Common myeloid progenitor, CD34-positive (primary cell): Measurements from ENCODE around the gene CTDSP1.

Experiments used
- CTCF ChIA-PET: fragments of 350-600 bp; sonication (Branson Sonifier 250); formaldehyde crosslinking; loops from one replicate; lab custom pipeline; 2021; ENCODE audit warnings: antibody characterized with exemption; lab: Charles Lee
- POLR2A ChIA-PET: fragments of 350-600 bp; sonication (Branson Sonifier 250); formaldehyde crosslinking; loops from one replicate; lab custom pipeline; 2021; ENCODE audit warnings: antibody characterized with exemption; lab: Charles Lee
- DNase-seq, 3 donors: peaks; one replicate each; pipeline versions ENCODE4 v3.0.0 to v3.0.0-alpha.2; 2013
- H3K27ac ChIP-seq, 2 experiments: 1 replicate in 1 of 2; 2 replicates in 1 of 2; pipeline ENCODE4 v1.7.0; 2013; ENCODE audit warnings: inconsistent platforms in 2 of 2, low read length in 2 of 2, mild to moderate bottlenecking in 2 of 2, low read depth in 1 of 2, moderate library complexity in 1 of 2; ENCODE audit not compliant: severe bottlenecking in 2 of 2, insufficient read depth in 1 of 2, poor library complexity in 1 of 2
- H3K27me3 ChIP-seq, 5 experiments: replicated peaks in 2 of 5; 1 replicate in 3 of 5; 2 replicates in 2 of 5; pipeline versions ENCODE4 v1.6.1 to v1.7.0; 2013; ENCODE audit warnings: low read length in 4 of 5, mild to moderate bottlenecking in 2 of 5, moderate library complexity in 2 of 5, inconsistent platforms in 1 of 5; ENCODE audit not compliant: insufficient read depth in 5 of 5, control insufficient read depth in 4 of 5
- H3K36me3 ChIP-seq, 4 experiments: 1 replicate in 2 of 4; 2 replicates in 2 of 4; pipeline versions ENCODE4 v1.6.1 to v1.7.0; 2013; ENCODE audit warnings: low read length in 3 of 4, control low read depth in 1 of 4, mild to moderate bottlenecking in 1 of 4; ENCODE audit not compliant: control insufficient read depth in 4 of 4, insufficient read depth in 4 of 4
- H3K4me1 ChIP-seq, 4 experiments: 1 replicate in 3 of 4; 2 replicates in 1 of 4; pipeline versions ENCODE4 v1.6.1 to v1.7.1; 2013; ENCODE audit warnings: low read length in 3 of 4, mild to moderate bottlenecking in 3 of 4, control low read depth in 1 of 4, inconsistent platforms in 1 of 4, moderate library complexity in 1 of 4; ENCODE audit not compliant: control insufficient read depth in 4 of 4, insufficient read depth in 4 of 4; ENCODE audit errors: control extremely low read depth in 1 of 4
- H3K4me3 ChIP-seq, 7 experiments: 1 replicate in 4 of 7; 2 replicates in 3 of 7; pipeline versions ENCODE4 v1.5.1 to v1.7.0; 2013; ENCODE audit warnings: mild to moderate bottlenecking in 7 of 7, low read length in 6 of 7, moderate library complexity in 6 of 7, inconsistent platforms in 2 of 7, low read depth in 2 of 7, control low read depth in 1 of 7; ENCODE audit not compliant: insufficient read depth in 4 of 7, control insufficient read depth in 1 of 7; ENCODE audit errors: extremely low read depth in 1 of 7
- H3K9me3 ChIP-seq, 5 experiments: 1 replicate in 4 of 5; 2 replicates in 1 of 5; pipeline versions ENCODE4 v1.6.1 to v1.7.1; 2013; ENCODE audit warnings: low read length in 4 of 5, mild to moderate bottlenecking in 2 of 5, inconsistent platforms in 1 of 5, low read depth in 1 of 5, moderate library complexity in 1 of 5; ENCODE audit not compliant: control insufficient read depth in 4 of 5, insufficient read depth in 2 of 5; ENCODE audit errors: control extremely low read depth in 1 of 5
- WGBS: methylation state at CpG from one replicate; pipeline ENCODE4 v1.1.5; 2013; ENCODE audit not compliant: insufficient coverage; 5-methylcytosine and 5-hydroxymethylcytosine counted together

Gene CTDSP1

DNA sequence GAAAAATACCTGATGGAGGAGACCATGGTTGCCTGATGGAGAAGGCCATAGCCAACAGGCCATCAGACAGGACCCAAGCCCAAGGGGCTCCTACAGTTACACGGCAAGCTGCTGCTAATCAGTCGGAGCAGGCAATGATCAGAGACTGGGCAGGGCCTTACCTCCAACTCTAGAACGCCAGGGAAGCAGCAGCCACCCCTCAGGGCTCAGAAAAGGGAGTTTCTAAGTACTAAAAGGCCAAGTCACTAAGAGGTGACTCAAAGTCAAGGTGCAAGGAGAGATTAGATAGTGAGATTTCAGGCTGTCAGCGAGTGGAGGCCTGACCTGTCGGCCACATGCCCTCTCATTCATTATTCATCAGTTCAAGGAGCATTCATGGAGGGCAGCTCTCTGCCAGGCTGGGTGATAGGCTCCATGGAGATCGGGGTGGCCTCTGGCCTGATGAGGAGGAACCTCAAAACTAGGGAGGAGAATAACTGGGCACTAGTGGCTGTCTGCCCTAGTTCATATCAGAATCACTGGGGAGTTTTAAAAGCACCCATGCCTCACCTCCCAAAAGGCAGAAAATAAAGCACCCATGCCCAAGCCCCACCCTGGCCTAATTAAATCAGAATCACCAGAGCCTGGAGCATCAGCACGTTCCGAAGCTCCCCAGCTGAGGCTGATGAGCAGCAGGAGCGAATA lies 22.9 kb downstream of the CTDSP1 start:
- no peaks in the 10 kb centered on the region for H3K9me3 ChIP-seq
- H3K27me3 ChIP-seq: no peaks in the 10 kb centered on the region
- DNase-seq: peak in 2 of 3 donors; percentile 45 to 47
- POLR2A ChIA-PET: interaction anchor here (0.6 kb wide), 1 partner anchor 169 kb away, joined by 3 read pairs; no protein-coding TSS in a partner anchor
- no peaks in the 10 kb centered on the region for H3K36me3 ChIP-seq
- H3K4me3 ChIP-seq: no peak overlapping the region
- CTCF ChIA-PET: interaction anchor here (1.2 to 1.6 kb wide), 2 partner anchors 16 to 34 kb away, joined by 3 to 4 read pairs; no protein-coding TSS in a partner anchor
- H3K27ac ChIP-seq: no peak overlapping the region
- WGBS: 90% methylated on average over 7 of the region's 9 CpGs
- peaks cover 0 to 4% (median 0%) of the 10 kb centered on the region in 4 experiments for H3K4me1 ChIP-seq

DNA sequence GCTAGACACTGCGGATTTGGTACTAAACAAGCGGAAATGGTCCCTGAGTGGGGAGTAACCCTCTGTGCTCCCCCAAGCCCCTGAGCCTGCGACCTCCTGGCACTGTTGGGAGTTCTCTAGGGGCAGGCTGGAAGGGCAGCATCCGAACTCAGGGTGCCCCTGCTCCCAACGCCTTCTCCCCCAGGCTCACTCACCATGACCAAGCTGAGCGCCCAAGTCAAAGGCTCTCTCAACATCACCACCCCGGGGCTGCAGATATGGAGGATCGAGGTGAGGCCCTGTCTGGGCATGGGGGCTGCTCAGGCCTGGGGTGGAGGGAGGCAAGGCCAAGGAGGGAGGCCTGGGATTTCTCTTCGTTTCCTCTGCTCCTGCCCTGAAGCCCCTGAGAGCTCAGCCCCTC lies 23.9 kb downstream of the CTDSP1 start:
- CTCF ChIA-PET: interaction anchor here (0.6 to 1.6 kb wide), 2 partner anchors 17 to 165 kb away, joined by 3 read pairs; no protein-coding TSS in a partner anchor
- H3K36me3 ChIP-seq: no peaks in the 10 kb centered on the region
- no peaks in the 10 kb centered on the region for H3K9me3 ChIP-seq
- DNase-seq: no peak
- H3K4me3 ChIP-seq: no peak overlapping the region
- H3K27ac ChIP-seq: no peak overlapping the region
- H3K27me3 ChIP-seq: no peaks in the 10 kb centered on the region
- peaks cover 0 to 4% (median 0%) of the 10 kb centered on the region in 4 experiments for H3K4me1 ChIP-seq
- 98% methylated on average over 6 of the region's 9 CpGs for WGBS
- POLR2A ChIA-PET: no interaction called here

DNA sequence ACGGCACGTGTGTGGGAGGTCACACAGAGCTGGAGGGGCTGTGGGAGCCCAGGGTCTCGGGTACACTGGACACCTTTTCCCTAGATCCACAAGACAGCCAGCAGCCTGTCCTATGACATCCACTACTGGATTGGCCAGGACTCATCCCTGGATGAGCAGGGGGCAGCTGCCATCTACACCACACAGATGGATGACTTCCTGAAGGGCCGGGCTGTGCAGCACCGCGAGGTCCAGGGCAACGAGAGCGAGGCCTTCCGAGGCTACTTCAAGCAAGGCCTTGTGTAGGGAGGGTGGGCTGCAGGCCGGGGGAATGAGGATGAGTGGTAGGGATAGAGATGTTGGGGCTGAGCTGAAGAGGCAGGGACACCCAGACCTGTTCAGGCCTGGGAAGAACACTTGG lies 25.9 kb downstream of the CTDSP1 start:
- H3K4me3 ChIP-seq: no peak overlapping the region
- H3K4me1 ChIP-seq: peaks cover 0 to 4% (median 0%) of the 10 kb centered on the region in 4 experiments
- WGBS: 71% methylated on average over 1 of the region's 10 CpGs
- no peak for DNase-seq
- ChIA-PET CTCF (interaction anchor here (1.5 kb wide), 1 partner anchor 41 kb away, joined by 4 read pairs; no protein-coding TSS in a partner anchor), POLR2A (no interaction called here)
- H3K27me3 ChIP-seq: no peaks in the 10 kb centered on the region
- H3K9me3 ChIP-seq: no peaks in the 10 kb centered on the region
- no peak overlapping the region for H3K27ac ChIP-seq
- H3K36me3 ChIP-seq: no peaks in the 10 kb centered on the region

DNA sequence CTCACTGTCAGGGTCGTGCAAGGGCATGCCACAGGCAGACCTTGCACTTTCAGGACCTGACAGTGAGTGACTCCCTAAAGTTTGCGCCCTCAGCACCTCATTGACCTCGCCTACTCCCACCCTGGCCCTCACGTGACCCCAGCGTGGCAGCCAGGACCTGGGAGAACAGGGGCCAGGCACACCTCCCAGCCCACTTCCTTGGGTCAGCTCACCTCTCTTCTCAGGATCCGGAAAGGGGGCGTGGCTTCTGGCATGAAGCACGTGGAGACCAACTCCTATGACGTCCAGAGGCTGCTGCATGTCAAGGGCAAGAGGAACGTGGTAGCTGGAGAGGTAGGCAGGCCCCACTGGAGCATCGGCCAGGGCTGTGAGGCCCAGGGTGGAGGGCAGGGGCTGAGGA lies 28.1 kb downstream of the CTDSP1 start:
- CTCF ChIA-PET: no interaction called here
- H3K4me1 ChIP-seq: peaks cover 0 to 4% (median 0%) of the 10 kb centered on the region in 4 experiments
- H3K4me3 ChIP-seq: no peak overlapping the region
- POLR2A ChIA-PET: no interaction called here
- H3K27me3 ChIP-seq: no peaks in the 10 kb centered on the region
- 90% methylated on average over 9 of the region's 11 CpGs for WGBS
- no peak for DNase-seq
- no peak overlapping the region for H3K27ac ChIP-seq
- H3K9me3 ChIP-seq: no peaks in the 10 kb centered on the region
- H3K36me3 ChIP-seq: no peaks in the 10 kb centered on the region

DNA sequence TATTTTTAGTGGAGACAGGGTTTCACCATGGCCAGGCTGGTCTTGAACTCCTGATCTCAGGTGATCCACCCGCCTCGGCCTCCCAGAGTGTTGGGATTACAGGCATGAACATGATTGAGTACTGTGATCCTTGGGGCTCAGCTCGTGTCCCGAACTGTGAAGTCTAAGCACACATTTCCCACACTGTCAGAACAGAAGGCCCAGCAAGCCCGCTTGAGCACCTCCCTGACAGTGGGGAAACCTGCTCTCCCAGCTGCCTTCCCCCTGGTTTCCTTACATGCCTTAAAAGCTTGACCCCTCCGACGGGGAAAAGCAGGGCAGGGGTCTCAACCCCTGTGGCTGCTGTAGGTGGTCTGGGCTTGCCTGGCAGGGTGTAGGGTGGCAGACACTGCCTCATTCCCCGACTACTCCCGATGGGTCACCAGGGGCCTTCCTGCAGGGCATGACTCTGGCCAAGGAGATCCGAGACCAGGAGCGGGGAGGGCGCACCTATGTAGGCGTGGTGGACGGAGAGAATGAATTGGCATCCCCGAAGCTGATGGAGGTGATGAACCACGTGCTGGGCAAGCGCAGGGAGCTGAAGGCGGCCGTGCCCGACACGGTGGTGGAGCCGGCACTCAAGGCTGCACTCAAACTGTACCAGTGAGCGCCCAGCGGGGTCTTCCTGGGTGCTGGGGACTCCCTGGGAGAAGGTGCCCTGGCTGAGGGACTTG lies 29.3 kb downstream of the CTDSP1 start:
- Histone ChIP-seq H3K9me3 (no peaks in the 10 kb centered on the region), H3K36me3 (no peaks in the 10 kb centered on the region), H3K4me1 (peaks cover 0 to 4% (median 0%) of the 10 kb centered on the region in 4 experiments), H3K27ac (no peak overlapping the region), H3K4me3 (no peak overlapping the region), H3K27me3 (no peaks in the 10 kb centered on the region)
- no peak for DNase-seq
- CTCF ChIA-PET: interaction anchor here (1.3 kb wide), 1 partner anchor 20 kb away, joined by 6 read pairs; no protein-coding TSS in a partner anchor
- 99% methylated on average over 20 of the region's 24 CpGs for WGBS
- POLR2A ChIA-PET: no interaction called here

DNA sequence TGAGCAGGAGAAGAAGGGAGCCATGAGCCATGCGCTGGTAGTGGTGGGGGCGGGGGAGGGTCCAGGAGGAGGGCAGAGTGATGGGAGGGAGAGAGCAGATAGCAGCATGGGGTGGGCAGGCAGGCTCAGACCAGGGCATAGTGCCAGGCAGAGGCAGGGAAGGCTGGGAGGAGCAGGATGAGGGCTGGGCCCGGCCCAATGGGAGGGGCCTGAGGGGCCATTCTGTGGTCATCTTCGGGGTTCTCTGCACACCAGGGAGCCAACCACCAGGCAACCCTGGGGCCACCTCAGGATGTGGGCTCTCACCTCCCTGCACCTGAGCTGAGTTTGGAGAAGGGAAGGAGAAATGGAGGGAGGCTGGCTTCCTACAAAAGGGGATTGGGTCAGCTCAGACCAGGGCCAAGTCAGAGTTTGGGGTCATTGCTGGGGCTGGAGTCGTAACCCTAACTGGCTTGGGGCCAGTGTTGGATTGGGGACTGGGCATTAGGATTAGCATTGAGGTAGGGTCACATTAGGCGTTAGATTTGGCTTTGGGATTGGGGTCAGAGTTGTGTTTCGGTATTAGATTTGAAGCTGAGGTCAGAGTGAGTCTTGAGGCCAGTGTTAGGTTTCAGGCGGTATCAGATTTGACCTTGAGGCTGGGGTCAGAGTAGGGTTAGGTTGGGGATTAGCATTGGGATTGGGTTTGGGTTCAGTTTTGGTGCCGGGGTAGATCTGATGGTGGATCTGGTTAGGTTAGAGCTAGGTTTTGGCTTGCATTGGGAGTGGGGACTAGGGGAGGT lies 30.4 kb downstream of the CTDSP1 start:
- no peak overlapping the region for H3K4me3 ChIP-seq
- H3K27ac ChIP-seq: no peak overlapping the region
- CTCF ChIA-PET: interaction anchor here (0.9 to 2.2 kb wide), 2 partner anchors 12 to 42 kb away, joined by 3 to 7 read pairs; no protein-coding TSS in a partner anchor
- WGBS: 72% methylated on average over 8 of the region's 9 CpGs
- H3K36me3 ChIP-seq: no peaks in the 10 kb centered on the region
- H3K27me3 ChIP-seq: no peaks in the 10 kb centered on the region
- H3K9me3 ChIP-seq: no peaks in the 10 kb centered on the region
- no peaks in the 10 kb centered on the region for H3K4me1 ChIP-seq
- POLR2A ChIA-PET: no interaction called here
- DNase-seq: no peak
